HepG2 (cell line): ENCODE measurements around the gene CCN2. TPM values are rescaled to one million over a fixed set of nuclear protein-coding genes. Genes with fewer than 3 reads are reported as not detected.

Source experiments
- AGO2 ChIP-seq: fragments of 200-400 bp; formaldehyde crosslinking; optimal IDR thresholded peaks from 2 replicates; pipeline ENCODE3; 2017; ENCODE audit warnings: mild to moderate bottlenecking, low read depth, low read length, moderate library complexity
- EEA1 ChIP-seq: sonication (generic); formaldehyde crosslinking; IDR thresholded peaks from 2 replicates; pipeline ENCODE4 v1.5.1; 2020; ENCODE audit warnings: mild to moderate bottlenecking, missing genetic modification reagents, borderline replicate concordance
- IRF2 ChIP-seq: IDR thresholded peaks from 2 replicates; pipeline ENCODE4 v1.6.1; 2018; ENCODE audit warnings: missing genetic modification reagents, missing compliant biosample characterization
- JUNB ChIP-seq: sonication (generic); formaldehyde crosslinking; IDR thresholded peaks from 2 replicates; pipeline ENCODE4 v1.8.0; 2022; ENCODE audit warnings: missing genetic modification reagents, mild to moderate bottlenecking, borderline replicate concordance
- MED1 ChIP-seq: sonication (generic); formaldehyde crosslinking; IDR thresholded peaks from 2 replicates; pipeline ENCODE4 v1.4.0; 2020; ENCODE audit warnings: missing genetic modification reagents
- MIER3 ChIP-seq: IDR thresholded peaks from 2 replicates; pipeline ENCODE4 v1.6.1; 2016; ENCODE audit warnings: missing compliant biosample characterization, borderline replicate concordance
- POLR2AphosphoS5 ChIP-seq: IDR thresholded peaks from 2 replicates; pipeline ENCODE4 v1.6.1; 2012; ENCODE audit warnings: low read depth, low read length
- SAP130 ChIP-seq: IDR thresholded peaks from 2 replicates; pipeline ENCODE4 v1.6.1; 2016; ENCODE audit warnings: low read depth
- STAG1 ChIP-seq: sonication (generic); formaldehyde crosslinking; IDR thresholded peaks from 2 replicates; pipeline ENCODE4 v1.4.0; 2020; ENCODE audit warnings: missing genetic modification reagents
- ZBTB26 ChIP-seq: IDR thresholded peaks from 2 replicates; pipeline ENCODE4 v1.6.1; 2016; ENCODE audit warnings: missing compliant biosample characterization, missing genetic modification reagents, borderline replicate concordance
- ZBTB44 ChIP-seq: sonication (generic); formaldehyde crosslinking; IDR thresholded peaks from 2 replicates; pipeline ENCODE4 v1.4.0; 2020; ENCODE audit warnings: missing genetic modification reagents
- ZNF501 ChIP-seq: sonication (generic); formaldehyde crosslinking; IDR thresholded peaks from 2 replicates; pipeline ENCODE4 v1.5.1; 2020; ENCODE audit warnings: mild to moderate bottlenecking, moderate library complexity, missing genetic modification reagents
- ZNF510 ChIP-seq: sonication (generic); formaldehyde crosslinking; IDR thresholded peaks from 2 replicates; pipeline ENCODE4 v1.4.0; 2020; ENCODE audit warnings: low read depth, mild to moderate bottlenecking, missing genetic modification reagents
- ZSCAN21 ChIP-seq: sonication (generic); formaldehyde crosslinking; IDR thresholded peaks from 2 replicates; pipeline ENCODE4 v1.8.0; 2022; ENCODE audit warnings: mild to moderate bottlenecking, missing genetic modification reagents, moderate library complexity, borderline replicate concordance
- polyA plus RNA-seq, 8 experiments: library from polyadenylated mRNA; depleted of rRNA in 3 of 8; stranded (reverse) in 7 of 8; unstranded in 1 of 8; fragments of >200 nt; fragmentation: Illumina TruSeq in 4 of 8; extraction: Trizol in 4 of 8; gene quantifications; 2 replicates each; pipeline versions ENCODE4 v1.2.1 to v1.2.3, GENCODE V29; 2011 to 2016; ENCODE audit warnings: low read depth in 4 of 8, missing spikeins in 1 of 8, mixed read lengths in 1 of 8; ENCODE audit not compliant: insufficient read depth in 1 of 8
- total RNA-seq, 5 experiments: library from RNA; depleted of rRNA; stranded (reverse); fragments of >200 nt; fragmentation: Illumina TruSeq; extraction: Trizol; gene quantifications; 2 replicates each; pipeline ENCODE4 v1.2.3, GENCODE V29; 2016; ENCODE audit warnings: low read depth in 1 of 5
- TF ChIP-seq, protein P1 (sequence below): sonication (generic); formaldehyde crosslinking; IDR thresholded peaks from 2 replicates; pipeline ENCODE4 v1.9.0; 2021; ENCODE audit warnings: missing genetic modification reagents, borderline replicate concordance
- TF ChIP-seq, protein P2 (sequence below): sonication (generic); formaldehyde crosslinking; IDR thresholded peaks from 2 replicates; pipeline ENCODE4 v1.8.0; 2022; ENCODE audit warnings: mild to moderate bottlenecking, missing genetic modification reagents; ENCODE audit not compliant: insufficient replicate concordance
- TF ChIP-seq, protein P3 (sequence below): sonication (generic); formaldehyde crosslinking; IDR thresholded peaks from 2 replicates; pipeline ENCODE4 v1.4.0; 2020; ENCODE audit warnings: missing genetic modification reagents

CCN2 gene
- total and polyA plus RNA-seq, 2 of the 13 experiments (the other 11 are each of a cell fraction or from before 2014, with no cell fraction given), result 34.7 to 316 TPM

- TF ChIP-seq, protein P1, sequence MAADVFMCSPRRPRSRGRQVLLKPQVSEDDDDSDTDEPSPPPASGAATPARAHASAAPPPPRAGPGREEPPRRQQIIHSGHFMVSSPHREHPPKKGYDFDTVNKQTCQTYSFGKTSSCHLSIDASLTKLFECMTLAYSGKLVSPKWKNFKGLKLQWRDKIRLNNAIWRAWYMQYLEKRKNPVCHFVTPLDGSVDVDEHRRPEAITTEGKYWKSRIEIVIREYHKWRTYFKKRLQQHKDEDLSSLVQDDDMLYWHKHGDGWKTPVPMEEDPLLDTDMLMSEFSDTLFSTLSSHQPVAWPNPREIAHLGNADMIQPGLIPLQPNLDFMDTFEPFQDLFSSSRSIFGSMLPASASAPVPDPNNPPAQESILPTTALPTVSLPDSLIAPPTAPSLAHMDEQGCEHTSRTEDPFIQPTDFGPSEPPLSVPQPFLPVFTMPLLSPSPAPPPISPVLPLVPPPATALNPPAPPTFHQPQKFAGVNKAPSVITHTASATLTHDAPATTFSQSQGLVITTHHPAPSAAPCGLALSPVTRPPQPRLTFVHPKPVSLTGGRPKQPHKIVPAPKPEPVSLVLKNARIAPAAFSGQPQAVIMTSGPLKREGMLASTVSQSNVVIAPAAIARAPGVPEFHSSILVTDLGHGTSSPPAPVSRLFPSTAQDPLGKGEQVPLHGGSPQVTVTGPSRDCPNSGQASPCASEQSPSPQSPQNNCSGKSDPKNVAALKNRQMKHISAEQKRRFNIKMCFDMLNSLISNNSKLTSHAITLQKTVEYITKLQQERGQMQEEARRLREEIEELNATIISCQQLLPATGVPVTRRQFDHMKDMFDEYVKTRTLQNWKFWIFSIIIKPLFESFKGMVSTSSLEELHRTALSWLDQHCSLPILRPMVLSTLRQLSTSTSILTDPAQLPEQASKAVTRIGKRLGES (CRISPR knock-in tag), result 0 out of 2 replicates have a peak, but pooled peaks have one; percentile 4
- TF ChIP-seq ZBTB26 (CRISPR knock-in tag), result no peak
- TF ChIP-seq AGO2, result peak; percentile 61
- no peak for TF ChIP-seq JUNB
- TF ChIP-seq ZNF510 (CRISPR knock-in tag), result no peak
- 0 out of 2 replicates have a peak, but pooled peaks have one; percentile 5 for TF ChIP-seq STAG1
- no peak for TF ChIP-seq ZBTB44 (CRISPR knock-in tag)
- peak; percentile 36; the same call in 1 of the 2 replicates for TF ChIP-seq ZSCAN21 (CRISPR knock-in tag)
- peak; percentile 58; the same call in 1 of the 2 replicates for TF ChIP-seq POLR2AphosphoS5
- peak; percentile 14; the same call in 1 of the 2 replicates for TF ChIP-seq SAP130 (CRISPR knock-in tag)
- TF ChIP-seq MIER3, result 0 out of 2 replicates have a peak, but pooled peaks have one; percentile 8
- 0 out of 2 replicates have a peak, but pooled peaks have one; percentile 6 for TF ChIP-seq IRF2
- peak; percentile 48; the same call in 1 of the 2 replicates for TF ChIP-seq MED1 (CRISPR knock-in tag)
- TF ChIP-seq ZNF501 (CRISPR knock-in tag), result no peak
- TF ChIP-seq, protein P2, sequence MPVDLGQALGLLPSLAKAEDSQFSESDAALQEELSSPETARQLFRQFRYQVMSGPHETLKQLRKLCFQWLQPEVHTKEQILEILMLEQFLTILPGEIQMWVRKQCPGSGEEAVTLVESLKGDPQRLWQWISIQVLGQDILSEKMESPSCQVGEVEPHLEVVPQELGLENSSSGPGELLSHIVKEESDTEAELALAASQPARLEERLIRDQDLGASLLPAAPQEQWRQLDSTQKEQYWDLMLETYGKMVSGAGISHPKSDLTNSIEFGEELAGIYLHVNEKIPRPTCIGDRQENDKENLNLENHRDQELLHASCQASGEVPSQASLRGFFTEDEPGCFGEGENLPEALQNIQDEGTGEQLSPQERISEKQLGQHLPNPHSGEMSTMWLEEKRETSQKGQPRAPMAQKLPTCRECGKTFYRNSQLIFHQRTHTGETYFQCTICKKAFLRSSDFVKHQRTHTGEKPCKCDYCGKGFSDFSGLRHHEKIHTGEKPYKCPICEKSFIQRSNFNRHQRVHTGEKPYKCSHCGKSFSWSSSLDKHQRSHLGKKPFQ (CRISPR knock-in tag), result peak; percentile 43
- TF ChIP-seq EEA1 (CRISPR knock-in tag), result no peak
- TF ChIP-seq, protein P3, sequence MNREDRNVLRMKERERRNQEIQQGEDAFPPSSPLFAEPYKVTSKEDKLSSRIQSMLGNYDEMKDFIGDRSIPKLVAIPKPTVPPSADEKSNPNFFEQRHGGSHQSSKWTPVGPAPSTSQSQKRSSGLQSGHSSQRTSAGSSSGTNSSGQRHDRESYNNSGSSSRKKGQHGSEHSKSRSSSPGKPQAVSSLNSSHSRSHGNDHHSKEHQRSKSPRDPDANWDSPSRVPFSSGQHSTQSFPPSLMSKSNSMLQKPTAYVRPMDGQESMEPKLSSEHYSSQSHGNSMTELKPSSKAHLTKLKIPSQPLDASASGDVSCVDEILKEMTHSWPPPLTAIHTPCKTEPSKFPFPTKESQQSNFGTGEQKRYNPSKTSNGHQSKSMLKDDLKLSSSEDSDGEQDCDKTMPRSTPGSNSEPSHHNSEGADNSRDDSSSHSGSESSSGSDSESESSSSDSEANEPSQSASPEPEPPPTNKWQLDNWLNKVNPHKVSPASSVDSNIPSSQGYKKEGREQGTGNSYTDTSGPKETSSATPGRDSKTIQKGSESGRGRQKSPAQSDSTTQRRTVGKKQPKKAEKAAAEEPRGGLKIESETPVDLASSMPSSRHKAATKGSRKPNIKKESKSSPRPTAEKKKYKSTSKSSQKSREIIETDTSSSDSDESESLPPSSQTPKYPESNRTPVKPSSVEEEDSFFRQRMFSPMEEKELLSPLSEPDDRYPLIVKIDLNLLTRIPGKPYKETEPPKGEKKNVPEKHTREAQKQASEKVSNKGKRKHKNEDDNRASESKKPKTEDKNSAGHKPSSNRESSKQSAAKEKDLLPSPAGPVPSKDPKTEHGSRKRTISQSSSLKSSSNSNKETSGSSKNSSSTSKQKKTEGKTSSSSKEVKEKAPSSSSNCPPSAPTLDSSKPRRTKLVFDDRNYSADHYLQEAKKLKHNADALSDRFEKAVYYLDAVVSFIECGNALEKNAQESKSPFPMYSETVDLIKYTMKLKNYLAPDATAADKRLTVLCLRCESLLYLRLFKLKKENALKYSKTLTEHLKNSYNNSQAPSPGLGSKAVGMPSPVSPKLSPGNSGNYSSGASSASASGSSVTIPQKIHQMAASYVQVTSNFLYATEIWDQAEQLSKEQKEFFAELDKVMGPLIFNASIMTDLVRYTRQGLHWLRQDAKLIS (CRISPR knock-in tag), result peak; percentile 33; the same call in 1 of the 2 replicates
Measured at GRCh38 chr6:131947986-131948661, 3.0 kb downstream of the CCN2 start (continued).
